GM15510 (cell line): ENCODE data around the gene ZBTB20.

ENCODE experiments used
- POLR2A ChIP-seq: IDR thresholded peaks from 3 replicates; pipeline ENCODE4 v1.6.1; 2011; ENCODE audit warnings: borderline replicate concordance; ENCODE audit not compliant: insufficient read length; ENCODE audit errors: extremely low read depth

Gene ZBTB20

GRCh38 chr3:114712728-114713492 is 434.2 kb downstream of the ZBTB20 start:
- TF ChIP-seq POLR2A, result no peak

DNA sequence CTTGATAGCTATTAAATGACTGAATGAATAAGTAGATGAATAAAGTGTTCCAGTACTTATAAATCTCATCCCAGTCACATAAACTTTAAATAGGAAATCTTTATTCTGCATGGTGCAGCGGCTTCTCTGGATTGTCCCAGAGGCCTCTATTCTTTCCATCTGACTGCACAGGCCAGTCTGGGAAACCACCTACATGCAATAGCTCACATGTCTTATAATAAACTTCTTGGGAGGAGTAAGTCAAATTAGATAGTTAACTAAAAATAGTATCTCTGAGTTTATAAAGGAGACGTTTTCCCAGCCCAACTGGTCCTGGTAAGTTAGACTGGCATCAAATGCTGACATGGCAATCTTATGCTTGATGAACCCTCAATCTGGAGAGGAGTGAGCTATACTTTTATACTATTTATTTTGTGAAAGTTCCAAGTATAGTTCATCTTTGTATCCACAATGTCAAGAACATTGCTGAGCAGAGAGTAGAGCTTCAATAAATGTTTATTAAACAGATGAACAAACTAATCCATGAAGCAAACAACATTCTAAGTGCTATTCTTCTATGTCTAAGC is 435.7 kb downstream of the ZBTB20 start:
- TF ChIP-seq POLR2A, result no peak

- no peak for TF ChIP-seq POLR2A
Measured at GRCh38 chr3:114709102-114709501, 438.0 kb downstream of the ZBTB20 start.

DNA sequence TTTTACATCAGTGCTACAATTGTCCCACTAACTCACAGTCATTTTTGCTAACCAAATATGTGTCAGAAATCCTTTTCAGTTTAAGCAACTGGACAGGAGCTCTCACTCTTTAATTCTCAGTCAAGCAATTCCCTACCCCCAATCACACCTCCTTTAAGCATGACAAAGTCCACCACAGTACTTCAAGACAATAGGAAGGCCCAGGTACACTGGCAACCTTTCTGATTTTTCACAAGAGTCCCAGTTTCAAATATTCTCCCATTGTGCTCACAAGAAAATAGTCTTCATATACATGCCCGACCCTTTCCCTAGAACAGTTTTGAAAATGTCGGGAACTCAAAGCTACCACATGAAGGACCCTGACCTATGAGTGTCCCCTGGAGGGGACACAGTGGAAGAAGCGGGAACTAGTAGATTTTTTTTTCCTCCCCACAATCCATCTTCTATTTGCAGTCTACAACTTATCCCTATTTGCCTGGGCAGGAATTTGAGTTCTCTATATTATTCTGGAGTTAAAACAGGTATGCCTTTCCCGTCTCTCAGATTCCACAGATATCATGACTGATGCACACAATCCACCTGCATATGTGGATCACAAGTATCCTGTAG is 439.7 kb downstream of the ZBTB20 start:
- TF ChIP-seq POLR2A, result no peak

DNA sequence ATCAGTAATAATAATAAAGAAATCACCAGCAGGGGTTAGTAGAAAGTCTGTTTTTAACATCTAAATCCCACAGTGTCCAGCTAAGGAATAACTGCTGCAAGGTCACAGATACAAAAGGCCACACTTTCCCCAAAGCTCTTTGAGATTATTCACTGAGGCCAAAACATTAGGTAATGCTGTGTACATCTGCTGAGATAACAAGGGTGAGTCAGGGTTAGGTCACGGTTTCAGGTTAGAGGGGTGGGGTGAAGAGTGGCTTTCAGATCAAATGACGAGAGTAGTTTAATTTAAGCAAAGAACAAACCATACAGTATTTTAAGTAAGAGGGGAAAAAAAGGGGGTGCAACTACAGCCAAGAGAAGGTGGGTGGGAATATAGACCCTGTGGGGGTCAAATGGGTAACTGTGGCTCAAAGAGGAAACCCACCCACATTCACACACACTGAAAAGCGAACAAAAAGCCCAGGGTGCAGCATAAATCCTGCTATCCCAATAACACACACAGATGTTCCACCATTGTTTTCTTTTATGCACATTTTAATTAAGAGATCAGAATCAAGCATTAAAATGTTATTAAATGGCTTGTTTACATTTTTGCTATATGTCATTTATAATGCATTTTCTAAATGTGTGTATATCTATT is 440.4 kb downstream of the ZBTB20 start:
- no peak for TF ChIP-seq POLR2A

- TF ChIP-seq POLR2A, result no peak
Measured at GRCh38 chr3:114700637-114701234, 446.4 kb downstream of the ZBTB20 start.

- TF ChIP-seq POLR2A, result no peak
Measured at GRCh38 chr3:114698146-114699105, 448.7 kb downstream of the ZBTB20 start.

DNA sequence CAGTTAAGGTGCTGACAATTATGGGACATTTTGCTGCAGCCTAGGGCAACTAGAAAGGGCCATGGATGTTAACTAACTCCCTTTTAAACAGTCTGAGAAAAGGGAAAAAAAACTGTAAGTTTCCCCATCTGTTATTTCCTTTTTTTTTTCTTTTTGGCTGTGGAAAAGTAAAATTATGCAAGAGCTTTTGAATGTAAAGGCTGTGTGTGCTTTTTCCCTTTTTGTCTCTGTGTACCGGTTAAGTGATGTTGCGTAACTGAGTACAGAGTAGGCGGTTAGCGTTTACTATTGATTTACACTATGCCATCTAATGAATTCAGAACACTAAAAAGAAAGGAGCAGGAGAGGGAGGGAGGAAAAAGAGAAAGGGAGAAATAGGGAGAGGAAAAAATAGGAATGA is 449.7 kb downstream of the ZBTB20 start:
- TF ChIP-seq POLR2A, result no peak

DNA sequence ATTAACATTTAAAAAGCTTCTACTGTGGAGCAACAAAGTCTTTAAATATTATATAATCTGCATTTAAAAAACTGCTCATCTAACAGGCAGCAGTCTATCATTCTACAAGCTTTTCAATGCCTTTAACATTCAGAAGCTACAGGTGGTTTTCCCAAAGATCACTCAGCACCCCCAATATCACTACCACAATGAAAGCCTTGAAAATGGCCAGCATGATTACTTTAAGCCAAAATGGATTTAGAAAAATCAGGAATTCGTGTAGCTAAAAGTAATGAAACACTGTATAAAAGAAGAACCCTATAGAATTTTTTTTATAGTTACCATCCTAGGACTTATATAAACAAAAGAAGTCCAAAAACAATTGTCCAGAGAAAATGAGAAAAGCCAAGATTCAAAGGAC is 452.8 kb downstream of the ZBTB20 start:
- TF ChIP-seq POLR2A, result no peak

GRCh38 chr3:114691871-114692270 is 455.2 kb downstream of the ZBTB20 start:
- TF ChIP-seq POLR2A, result no peak

DNA sequence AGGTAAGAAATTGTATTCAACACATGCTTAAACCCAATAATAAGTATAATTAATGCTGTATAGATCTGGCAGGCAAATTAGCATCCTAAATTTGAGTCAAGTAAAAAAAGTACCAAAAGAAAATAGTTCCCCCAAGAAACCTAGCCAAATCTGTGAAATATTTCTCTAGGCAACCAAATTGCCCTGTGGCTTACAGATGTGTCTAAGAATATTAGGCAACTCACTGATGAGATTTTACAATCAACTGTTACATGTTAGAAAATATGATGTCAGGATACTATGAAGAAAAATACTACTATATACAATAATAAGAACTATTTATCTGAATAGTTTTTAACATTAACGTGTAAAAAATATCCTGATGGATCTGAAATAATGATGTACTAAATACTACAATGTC is 456.2 kb downstream of the ZBTB20 start:
- no peak for TF ChIP-seq POLR2A

DNA sequence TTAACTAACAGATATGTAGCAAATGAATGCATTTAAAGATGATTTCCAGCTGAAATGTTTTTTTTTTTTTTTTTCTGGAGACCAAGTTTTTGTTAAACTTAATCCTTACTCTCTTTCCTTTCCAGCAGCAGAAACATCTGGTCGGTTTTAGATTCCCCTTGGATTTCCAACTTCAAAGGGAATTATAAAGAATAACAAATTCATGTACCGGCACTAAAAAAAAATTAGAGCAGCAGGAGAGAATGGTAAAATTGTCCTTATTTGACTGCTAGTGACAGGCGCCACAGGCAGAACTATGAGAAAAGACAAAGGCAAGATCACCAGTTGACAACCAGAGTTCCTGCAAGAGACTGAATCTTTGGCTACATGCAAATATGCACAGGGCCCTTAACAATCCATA is 459.9 kb downstream of the ZBTB20 start:
- TF ChIP-seq POLR2A, result no peak

- TF ChIP-seq POLR2A, result no peak
Measured at GRCh38 chr3:114686621-114687020, 460.5 kb downstream of the ZBTB20 start.

DNA sequence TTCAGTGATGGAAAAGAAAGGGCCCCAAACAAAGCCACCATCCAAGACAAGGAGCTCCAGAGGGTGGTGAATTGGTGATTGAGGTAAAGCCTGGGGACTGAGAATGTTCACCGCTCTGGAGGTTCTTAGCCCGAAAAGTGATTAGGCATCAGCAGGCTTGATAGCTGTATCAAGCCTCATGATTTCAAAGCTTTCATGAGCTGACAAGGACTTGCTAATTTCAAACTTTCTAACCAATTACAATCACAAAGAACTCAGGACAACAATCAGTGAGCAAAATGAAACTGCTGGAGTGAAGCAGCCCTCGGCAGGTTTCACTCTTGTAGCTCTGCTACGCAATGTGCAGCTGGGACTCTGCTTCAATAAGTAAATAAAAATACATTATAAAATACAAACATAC is 461.9 kb downstream of the ZBTB20 start:
- no peak for TF ChIP-seq POLR2A
